Measurements from ENCODE around the gene ARL10. TPM values are rescaled to one million over a fixed set of nuclear protein-coding genes. Genes with fewer than 3 reads are reported as not detected.

ARL10 gene
- total RNA-seq, 2 donors from 2014 or later: 10.2 to 11.4 TPM

- H3K9ac ChIP-seq (ENCODE audit: extremely low read depth, low read length, poor library complexity, severe bottlenecking): no peak overlapping the region
- H3K27me3 Mint-ChIP-seq (ENCODE audit: insufficient read depth): no peaks in the 10 kb centered on the region
- no peaks in the 10 kb centered on the region for H3K9me3 ChIP-seq (ENCODE audit: control insufficient read depth, low read length)
- WGBS, 2 experiments (ENCODE audit: insufficient coverage in 1 of 2, insufficient read length in 1 of 2): 80 to 93% methylated on average over 6 to 9 of the region's 9 CpGs
- H3K27ac Mint-ChIP-seq: no peak overlapping the region
- H3K4me1 ChIP-seq (ENCODE audit: control insufficient read depth, insufficient read depth, low read length): no peaks in the 10 kb centered on the region
- no peak overlapping the region for H3K4me3 ChIP-seq (ENCODE audit: low read length)
- H3K36me3 Mint-ChIP-seq (ENCODE audit: low read depth): peaks cover 50% of the 10 kb centered on the region
- H3K9me3 Mint-ChIP-seq: no peaks in the 10 kb centered on the region
- peaks cover 61% of the 10 kb centered on the region for H3K36me3 ChIP-seq (ENCODE audit: control insufficient read depth, insufficient read depth, low read length)
- no peak overlapping the region for H3K27ac ChIP-seq (ENCODE audit: low read depth, low read length)
- no peak for DNase-seq
- no peak overlapping the region for H3K4me3 Mint-ChIP-seq
- H3K4me1 Mint-ChIP-seq: no peaks in the 10 kb centered on the region
- H3K27me3 ChIP-seq (ENCODE audit: control insufficient read depth, insufficient read depth, low read length, poor library complexity, severe bottlenecking): no peaks in the 10 kb centered on the region
- peak; percentile 52 for TF ChIP-seq CTCF (conservative IDR thresholded peaks at IDR 0.05)
These were observed 45.3 kb upstream of the ARL10 start for GRCh38 chr5:176319827-176320554.

- H3K27me3 ChIP-seq (ENCODE audit: control insufficient read depth, insufficient read depth, low read length, poor library complexity, severe bottlenecking): no peaks in the 10 kb centered on the region
- no peaks in the 10 kb centered on the region for H3K4me1 ChIP-seq (ENCODE audit: control insufficient read depth, insufficient read depth, low read length)
- H3K4me3 ChIP-seq (ENCODE audit: low read length): no peak overlapping the region
- no peaks in the 10 kb centered on the region for H3K9me3 ChIP-seq (ENCODE audit: control insufficient read depth, low read length)
- no peaks in the 10 kb centered on the region for H3K4me1 Mint-ChIP-seq
- peaks cover 57% of the 10 kb centered on the region for H3K36me3 ChIP-seq (ENCODE audit: control insufficient read depth, insufficient read depth, low read length)
- peaks cover 45% of the 10 kb centered on the region for H3K36me3 Mint-ChIP-seq (ENCODE audit: low read depth)
- WGBS, 2 experiments (ENCODE audit: insufficient coverage in 1 of 2, insufficient read length in 1 of 2): 90 to 100% methylated on average over 2 to 3 of the region's 3 CpGs
- H3K27ac ChIP-seq (ENCODE audit: low read depth, low read length): no peak overlapping the region
- H3K27ac Mint-ChIP-seq: no peak overlapping the region
- H3K9me3 Mint-ChIP-seq: no peaks in the 10 kb centered on the region
- no peak overlapping the region for H3K9ac ChIP-seq (ENCODE audit: extremely low read depth, low read length, poor library complexity, severe bottlenecking)
- no peak for DNase-seq
- no peaks in the 10 kb centered on the region for H3K27me3 Mint-ChIP-seq (ENCODE audit: insufficient read depth)
- no peak overlapping the region for H3K4me3 Mint-ChIP-seq
- TF ChIP-seq CTCF (conservative IDR thresholded peaks at IDR 0.05): no peak
These were observed 44.7 kb upstream of the ARL10 start for GRCh38 chr5:176320577-176320976.

- no peaks in the 10 kb centered on the region for H3K4me1 ChIP-seq (ENCODE audit: control insufficient read depth, insufficient read depth, low read length)
- no peak for TF ChIP-seq CTCF (conservative IDR thresholded peaks at IDR 0.05)
- no peaks in the 10 kb centered on the region for H3K9me3 ChIP-seq (ENCODE audit: control insufficient read depth, low read length)
- Mint-ChIP-seq H3K4me1 (no peaks in the 10 kb centered on the region), H3K9me3 (peaks cover 3% of the 10 kb centered on the region), H3K4me3 (no peak overlapping the region), H3K27ac (no peak overlapping the region), H3K27me3 (ENCODE audit: insufficient read depth) (no peaks in the 10 kb centered on the region), H3K36me3 (ENCODE audit: low read depth) (peaks cover 44% of the 10 kb centered on the region)
- H3K4me3 ChIP-seq (ENCODE audit: low read length): no peak overlapping the region
- no peak overlapping the region for H3K9ac ChIP-seq (ENCODE audit: extremely low read depth, low read length, poor library complexity, severe bottlenecking)
- H3K27me3 ChIP-seq (ENCODE audit: control insufficient read depth, insufficient read depth, low read length, poor library complexity, severe bottlenecking): no peaks in the 10 kb centered on the region
- peaks cover 25% of the 10 kb centered on the region for H3K36me3 ChIP-seq (ENCODE audit: control insufficient read depth, insufficient read depth, low read length)
- H3K27ac ChIP-seq (ENCODE audit: low read depth, low read length): no peak overlapping the region
- no peak for DNase-seq
These were observed 31.1 kb upstream of the ARL10 start for GRCh38 chr5:176334031-176334770.
